Measurements from ENCODE around the gene FNTB. TPM values are rescaled to one million over a fixed set of nuclear protein-coding genes. Genes with fewer than 3 reads are reported as not detected.

FNTB gene
- total and polyA plus RNA-seq, 2 donors (not counting 1 experiment from before 2014, with no cell fraction given): 6.6 to 10.2 TPM

DNA sequence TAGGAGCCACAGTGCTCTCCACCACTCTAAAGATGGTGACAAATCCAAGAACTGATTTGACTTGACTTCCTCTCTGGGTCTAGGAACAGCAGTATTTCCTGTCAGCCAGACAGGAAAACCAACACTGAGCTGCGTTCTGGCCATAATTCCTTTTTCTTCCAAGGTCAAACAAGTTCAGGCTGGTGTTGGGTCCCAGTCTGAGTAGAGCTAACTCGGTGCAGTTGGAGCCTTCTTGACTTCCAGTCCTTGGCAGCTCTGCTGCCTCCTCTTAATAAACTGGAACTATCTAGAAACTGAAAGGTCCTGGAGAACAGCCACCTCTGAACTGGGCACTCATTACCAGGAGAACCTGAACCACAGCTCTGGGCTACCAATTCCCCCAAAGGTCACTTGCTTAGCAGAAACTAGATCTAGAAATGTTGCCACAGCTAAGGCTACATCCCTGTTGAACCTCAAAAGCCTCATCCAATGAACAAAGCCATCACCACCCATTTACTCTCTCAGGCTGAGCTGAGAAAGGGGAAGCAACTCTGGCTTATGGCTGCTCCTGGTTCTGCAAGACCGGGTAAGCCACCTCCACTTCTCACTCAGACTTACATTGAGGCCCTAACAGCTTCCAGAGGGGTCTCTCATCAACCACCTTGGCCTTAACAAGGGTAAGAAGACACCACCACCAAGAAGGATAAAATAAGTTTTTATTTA is 87.9 kb downstream of the FNTB start:
- H3K27me3 ChIP-seq (replicated peaks in 1 of 4; ENCODE audit: control extremely low read depth in 1 of 4, control insufficient read depth in 3 of 4, insufficient read depth in 4 of 4, low read length in 3 of 4): no peaks in the 10 kb centered on the region
- peaks cover 11 to 12% of the 10 kb centered on the region in 2 donors for H3K4me1 ChIP-seq (ENCODE audit: control insufficient read depth in 2 of 2, insufficient read depth in 2 of 2, low read length in 2 of 2)
- WGBS (ENCODE audit: insufficient coverage): 25% methylated on average over 2 of the region's 3 CpGs
- H3K4me1 Mint-ChIP-seq: peaks cover 29% of the 10 kb centered on the region
- H3K4me3 ChIP-seq (ENCODE audit: control extremely low read depth in 1 of 5, extremely low read depth in 1 of 5, insufficient read depth in 1 of 5, low read depth in 2 of 5, low read length in 4 of 5): no peak overlapping the region
- ChIA-PET CTCF (no interaction called here), POLR2A (no interaction called here)
- peak overlapping the region; percentile 26 for H3K4me2 ChIP-seq (replicated peaks; ENCODE audit: low read depth, low read length, poor library complexity, severe bottlenecking)
- no peaks in the 10 kb centered on the region for H3K9me3 Mint-ChIP-seq (ENCODE audit: insufficient read depth)
- peaks cover 14% of the 10 kb centered on the region for H3K79me2 ChIP-seq (ENCODE audit: control insufficient read depth, insufficient read depth, low read length)
- H3K27me3 Mint-ChIP-seq: no peaks in the 10 kb centered on the region
- ATAC-seq (ENCODE audit: low read depth): peak; percentile 77
- H3K27ac Mint-ChIP-seq: peak overlapping the region; percentile 46
- DNase-seq: peak; percentile 52
- H3K9me3 ChIP-seq (ENCODE audit: control extremely low read depth in 1 of 3, control insufficient read depth in 2 of 3, insufficient read depth in 1 of 3, low read length in 2 of 3): no peaks in the 10 kb centered on the region
- no peak overlapping the region for H3K4me3 Mint-ChIP-seq
- peaks cover 0 to 60% of the 10 kb centered on the region in 2 experiments for H3K36me3 ChIP-seq (replicated peaks in 1 of 2; ENCODE audit: control extremely low read depth in 1 of 2, control insufficient read depth in 1 of 2, extremely low read depth in 1 of 2, insufficient read depth in 2 of 2, low read length in 1 of 2)
- peaks cover 54% of the 10 kb centered on the region for H4K20me1 ChIP-seq (ENCODE audit: control insufficient read depth, insufficient read depth, low read length, poor library complexity, severe bottlenecking)
- intact Hi-C loops (cut with micrococcal nuclease): no loop called here
- peak overlapping the region; percentile 35 to 56 for H3K27ac ChIP-seq (ENCODE audit: low read length in 2 of 2)
- no peak overlapping the region for H3K9ac ChIP-seq (ENCODE audit: low read length)
- TF ChIP-seq EZH2 (IDR thresholded peaks at IDR 0.05; ENCODE audit: borderline replicate concordance, insufficient read depth, low read depth, low read length, poor library complexity, severe bottlenecking) (no peak), CTCF (IDR thresholded peaks at IDR 0.05) (no peak)
- no peak overlapping the region for H2AFZ ChIP-seq (ENCODE audit: insufficient read depth, low read depth, low read length, poor library complexity, severe bottlenecking)

DNA sequence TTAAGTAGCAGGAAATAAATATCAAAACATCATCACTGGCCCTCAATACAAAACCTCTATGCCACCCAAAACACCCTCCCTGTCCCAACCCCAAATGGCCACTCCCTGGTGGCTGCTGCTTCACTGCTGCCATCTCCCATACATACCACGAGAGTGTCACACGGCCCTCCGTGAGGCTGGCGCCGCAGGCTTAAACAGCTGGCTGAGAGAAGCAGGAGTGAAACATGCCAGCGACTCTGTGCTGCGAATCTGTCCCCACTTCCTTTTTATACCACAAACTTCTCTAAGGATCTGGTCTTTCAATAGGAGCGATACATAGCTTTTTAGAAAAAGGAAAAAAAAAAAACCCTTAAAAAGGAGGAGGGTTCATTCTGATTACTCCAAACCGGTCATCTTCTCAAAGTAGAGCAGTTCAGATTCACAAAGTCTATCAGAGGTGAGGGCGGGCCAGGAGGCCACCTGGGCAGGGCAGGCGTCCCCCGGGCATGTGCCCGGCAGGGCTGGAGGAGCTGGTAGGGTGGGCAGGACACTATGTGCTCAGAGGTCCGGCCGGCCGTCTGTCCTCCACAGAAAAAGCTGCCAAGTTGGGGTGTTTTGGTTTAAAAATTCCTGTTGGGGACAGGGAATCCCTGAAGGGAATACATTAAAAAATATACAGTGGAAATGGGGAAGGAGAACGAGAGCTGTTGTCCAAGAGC is 89.1 kb downstream of the FNTB start:
- H4K20me1 ChIP-seq (ENCODE audit: control insufficient read depth, insufficient read depth, low read length, poor library complexity, severe bottlenecking): peaks cover 65% of the 10 kb centered on the region
- no peak overlapping the region for H3K27ac ChIP-seq (ENCODE audit: low read length in 2 of 2)
- peaks cover 11 to 12% of the 10 kb centered on the region in 2 donors for H3K4me1 ChIP-seq (ENCODE audit: control insufficient read depth in 2 of 2, insufficient read depth in 2 of 2, low read length in 2 of 2)
- no peak overlapping the region for H2AFZ ChIP-seq (ENCODE audit: insufficient read depth, low read depth, low read length, poor library complexity, severe bottlenecking)
- H3K36me3 ChIP-seq (replicated peaks in 1 of 2; ENCODE audit: control extremely low read depth in 1 of 2, control insufficient read depth in 1 of 2, extremely low read depth in 1 of 2, insufficient read depth in 2 of 2, low read length in 1 of 2): peaks cover 0 to 65% of the 10 kb centered on the region in 2 experiments
- no peaks in the 10 kb centered on the region for H3K27me3 ChIP-seq (replicated peaks in 1 of 4; ENCODE audit: control extremely low read depth in 1 of 4, control insufficient read depth in 3 of 4, insufficient read depth in 4 of 4, low read length in 3 of 4)
- H3K9me3 Mint-ChIP-seq (ENCODE audit: insufficient read depth): no peaks in the 10 kb centered on the region
- no peak overlapping the region for H3K4me3 Mint-ChIP-seq
- no peak overlapping the region for H3K9ac ChIP-seq (ENCODE audit: low read length)
- no peaks in the 10 kb centered on the region for H3K9me3 ChIP-seq (ENCODE audit: control extremely low read depth in 1 of 3, control insufficient read depth in 2 of 3, insufficient read depth in 1 of 3, low read length in 2 of 3)
- no peaks in the 10 kb centered on the region for H3K27me3 Mint-ChIP-seq
- ATAC-seq (ENCODE audit: low read depth) (no peak), DNase-seq (no peak)
- TF ChIP-seq CTCF (IDR thresholded peaks at IDR 0.05) (no peak), EZH2 (IDR thresholded peaks at IDR 0.05; ENCODE audit: borderline replicate concordance, insufficient read depth, low read depth, low read length, poor library complexity, severe bottlenecking) (no peak)
- peaks cover 22% of the 10 kb centered on the region for H3K79me2 ChIP-seq (ENCODE audit: control insufficient read depth, insufficient read depth, low read length)
- no peak overlapping the region for H3K4me3 ChIP-seq (ENCODE audit: control extremely low read depth in 1 of 5, extremely low read depth in 1 of 5, insufficient read depth in 1 of 5, low read depth in 2 of 5, low read length in 4 of 5)
- H3K4me1 Mint-ChIP-seq: peaks cover 27% of the 10 kb centered on the region
- ChIA-PET POLR2A (no interaction called here), CTCF (no interaction called here)
- 82% methylated on average over 13 of the region's 17 CpGs for WGBS (ENCODE audit: insufficient coverage)
- intact Hi-C loops (cut with micrococcal nuclease): no loop called here
- no peak overlapping the region for H3K4me2 ChIP-seq (replicated peaks; ENCODE audit: low read depth, low read length, poor library complexity, severe bottlenecking)
- peak overlapping the region; percentile 56 for H3K27ac Mint-ChIP-seq
